Measurements from ENCODE around the gene SERAC1.

The SERAC1 gene

DNA sequence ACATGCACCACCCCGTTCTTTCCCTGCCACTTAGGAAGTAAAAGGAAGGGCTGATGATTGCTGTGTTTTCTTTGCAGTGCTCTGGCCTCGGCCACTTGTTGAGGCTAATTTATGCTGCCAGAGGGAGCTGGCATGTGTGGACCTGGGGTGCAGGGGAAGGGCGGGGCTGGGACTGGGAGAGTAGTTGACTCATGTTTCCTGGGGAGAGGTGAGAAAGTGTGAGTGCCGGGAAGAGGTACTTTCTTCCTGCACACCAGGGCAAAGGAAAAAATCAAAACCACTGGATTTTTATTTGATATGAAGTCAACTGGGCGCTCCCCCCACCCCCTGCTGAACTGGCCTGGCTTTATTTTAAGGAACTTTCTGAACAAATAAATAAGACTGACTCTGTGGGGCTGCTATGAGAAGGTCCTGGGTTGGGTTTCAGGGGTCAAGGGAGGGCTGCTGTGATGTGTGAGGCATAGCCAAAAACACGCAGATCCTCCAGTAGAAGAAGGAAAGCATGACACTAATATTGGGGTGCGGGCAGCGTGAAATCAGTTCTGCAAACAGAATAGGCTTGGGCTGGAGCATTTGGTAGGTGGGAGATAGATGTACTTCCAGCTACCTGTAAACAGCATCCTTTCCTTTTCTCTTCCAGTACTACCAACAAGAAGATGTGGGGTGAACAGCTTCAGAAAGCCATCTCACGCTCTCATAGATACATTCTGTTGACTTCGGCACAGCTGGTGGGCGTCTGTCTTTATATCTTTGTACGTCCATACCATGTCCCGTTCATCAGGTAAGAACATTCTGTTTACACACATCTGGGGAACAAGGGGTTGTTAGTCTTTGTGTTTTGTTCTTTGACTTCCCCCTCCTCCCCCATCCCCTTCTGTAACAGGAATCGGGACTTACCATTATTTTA, 98.9 kb downstream of the SERAC1 start:
- H3K79me2 ChIP-seq (ENCODE audit: control insufficient read depth, insufficient read depth, low read length, unreplicated experiment): peaks cover 2% of the 10 kb centered on the region
- no peaks in the 10 kb centered on the region for H3K27me3 ChIP-seq (ENCODE audit: insufficient read depth, low read length)
- peaks cover 38% of the 10 kb centered on the region for H3K4me1 ChIP-seq (ENCODE audit: control insufficient read depth, insufficient read depth, low read length, unreplicated experiment)
- H2AFZ ChIP-seq (ENCODE audit: low read length, unreplicated experiment): no peak overlapping the region
- peak overlapping the region; percentile 17; the same call in 1 of the 2 replicates for H3K4me3 ChIP-seq (ENCODE audit: low read depth, low read length)
- peaks cover 10% of the 10 kb centered on the region for H3K36me3 ChIP-seq (ENCODE audit: insufficient read depth, low read length)
- peak overlapping the region; percentile 97 for H3K27ac ChIP-seq (ENCODE audit: low read depth, low read length)

DNA sequence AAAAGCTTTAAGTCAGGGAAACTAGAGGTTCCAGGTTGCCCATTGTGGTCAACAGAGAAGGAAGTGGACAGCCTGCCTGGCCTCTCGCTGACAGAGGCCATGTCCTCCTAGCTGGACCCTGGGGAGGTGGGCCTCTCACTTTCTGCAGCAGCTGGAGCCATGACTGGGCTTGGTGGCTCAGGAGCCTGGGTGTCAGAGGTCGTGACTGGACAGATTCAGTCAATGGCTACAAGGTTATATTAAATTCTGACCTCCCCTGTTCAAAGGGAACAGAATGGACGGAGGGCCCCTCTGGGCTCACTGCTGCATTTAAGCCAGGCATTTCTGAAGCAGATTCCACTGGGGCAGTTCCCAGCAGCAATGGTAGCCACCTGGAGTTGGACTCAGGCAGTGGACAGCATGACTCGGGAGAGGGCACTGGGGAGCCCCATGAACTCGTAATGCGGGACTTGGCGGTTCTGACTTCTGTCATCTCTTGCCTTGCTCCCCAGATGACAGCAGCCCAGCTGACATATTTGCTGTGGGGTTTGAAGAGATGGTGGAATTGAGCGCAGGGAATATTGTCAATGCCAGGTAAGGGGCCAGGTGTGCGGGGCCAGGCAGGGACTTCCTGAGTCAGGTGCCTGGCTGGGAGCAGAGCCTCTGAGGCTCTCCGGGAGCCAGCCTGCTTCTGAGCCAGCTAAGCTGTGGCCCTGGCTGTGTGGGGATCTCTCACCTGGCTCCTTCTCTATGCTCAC, 99.7 kb downstream of the SERAC1 start:
- peak overlapping the region; percentile 97 for H3K27ac ChIP-seq (ENCODE audit: low read depth, low read length)
- no peaks in the 10 kb centered on the region for H3K27me3 ChIP-seq (ENCODE audit: insufficient read depth, low read length)
- peaks cover 2% of the 10 kb centered on the region for H3K79me2 ChIP-seq (ENCODE audit: control insufficient read depth, insufficient read depth, low read length, unreplicated experiment)
- H2AFZ ChIP-seq (ENCODE audit: low read length, unreplicated experiment): no peak overlapping the region
- H3K4me3 ChIP-seq (ENCODE audit: low read depth, low read length): no peak overlapping the region
- H3K4me1 ChIP-seq (ENCODE audit: control insufficient read depth, insufficient read depth, low read length, unreplicated experiment): peaks cover 38% of the 10 kb centered on the region
- peaks cover 4% of the 10 kb centered on the region; the same call in 1 of the 2 replicates for H3K36me3 ChIP-seq (ENCODE audit: insufficient read depth, low read length)

DNA sequence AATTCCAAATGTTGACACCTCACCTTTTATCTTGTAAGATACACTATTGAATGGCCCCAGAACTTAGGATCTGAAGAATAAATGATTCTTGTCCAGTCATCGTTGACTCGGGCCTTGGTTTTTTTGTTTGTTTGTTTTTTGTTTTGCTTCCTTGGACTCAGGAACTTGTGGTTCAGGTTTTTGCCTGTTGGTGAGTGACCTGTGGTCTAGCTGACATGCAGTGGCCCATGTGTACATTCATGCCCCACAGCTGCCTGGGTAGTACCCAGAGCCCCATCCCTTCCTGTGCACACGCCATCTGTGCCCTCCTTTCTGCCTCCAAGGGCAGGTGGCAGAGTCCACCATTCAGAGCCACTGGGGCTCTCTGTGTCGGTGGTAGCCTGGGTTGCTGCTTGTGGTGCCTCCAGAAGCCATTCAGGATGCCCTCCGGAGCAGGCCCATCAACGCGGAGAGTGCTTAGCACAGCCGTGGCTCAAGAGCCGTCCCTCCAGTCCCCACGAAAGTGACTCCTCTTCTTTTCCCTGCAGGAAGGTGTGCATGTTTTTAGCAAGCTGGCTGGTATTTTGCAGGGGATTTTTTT, 100.5 kb downstream of the SERAC1 start:
- Histone ChIP-seq H3K27ac (ENCODE audit: low read depth, low read length) (peak overlapping the region; percentile 97), H3K79me2 (ENCODE audit: control insufficient read depth, insufficient read depth, low read length, unreplicated experiment) (peaks cover 2% of the 10 kb centered on the region), H3K4me1 (ENCODE audit: control insufficient read depth, insufficient read depth, low read length, unreplicated experiment) (peaks cover 38% of the 10 kb centered on the region), H3K4me3 (ENCODE audit: low read depth, low read length) (no peak overlapping the region), H3K36me3 (ENCODE audit: insufficient read depth, low read length) (peaks cover 8% of the 10 kb centered on the region; the same call in 1 of the 2 replicates), H3K27me3 (ENCODE audit: insufficient read depth, low read length) (no peaks in the 10 kb centered on the region), H2AFZ (ENCODE audit: low read length, unreplicated experiment) (no peak overlapping the region)

DNA sequence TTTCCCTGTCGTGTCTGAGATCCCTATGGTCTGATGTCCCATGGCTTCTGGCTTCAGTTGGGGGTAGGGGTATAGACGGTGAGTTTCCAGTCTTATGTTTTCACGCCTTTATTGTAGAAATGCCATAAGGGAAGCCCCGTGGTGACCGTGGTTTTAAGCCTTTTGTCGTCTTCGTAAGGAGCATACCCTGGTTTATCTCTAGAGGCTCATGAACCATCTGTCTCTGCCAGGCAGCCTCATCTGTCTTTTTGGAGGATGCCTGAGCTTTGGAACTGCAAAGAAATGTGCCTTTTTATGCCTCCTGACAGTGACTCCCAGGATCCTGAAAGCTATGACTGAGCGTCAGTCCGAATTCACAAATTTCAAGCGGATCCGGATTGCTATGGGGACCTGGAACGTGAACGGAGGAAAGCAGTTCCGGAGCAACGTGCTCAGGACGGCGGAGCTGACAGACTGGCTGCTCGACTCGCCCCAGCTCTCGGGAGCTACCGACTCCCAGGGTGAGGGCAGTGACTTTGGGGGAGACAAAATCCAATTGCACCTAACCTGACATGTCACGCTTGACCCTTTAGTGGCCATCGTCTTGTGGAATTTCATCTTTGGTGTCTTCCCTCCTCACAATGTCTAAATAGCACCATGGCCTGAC, 101.8 kb downstream of the SERAC1 start:
- no peak overlapping the region for H3K4me3 ChIP-seq (ENCODE audit: low read depth, low read length)
- no peaks in the 10 kb centered on the region for H3K27me3 ChIP-seq (ENCODE audit: insufficient read depth, low read length)
- peaks cover 9% of the 10 kb centered on the region; the same call in 1 of the 2 replicates for H3K36me3 ChIP-seq (ENCODE audit: insufficient read depth, low read length)

DNA sequence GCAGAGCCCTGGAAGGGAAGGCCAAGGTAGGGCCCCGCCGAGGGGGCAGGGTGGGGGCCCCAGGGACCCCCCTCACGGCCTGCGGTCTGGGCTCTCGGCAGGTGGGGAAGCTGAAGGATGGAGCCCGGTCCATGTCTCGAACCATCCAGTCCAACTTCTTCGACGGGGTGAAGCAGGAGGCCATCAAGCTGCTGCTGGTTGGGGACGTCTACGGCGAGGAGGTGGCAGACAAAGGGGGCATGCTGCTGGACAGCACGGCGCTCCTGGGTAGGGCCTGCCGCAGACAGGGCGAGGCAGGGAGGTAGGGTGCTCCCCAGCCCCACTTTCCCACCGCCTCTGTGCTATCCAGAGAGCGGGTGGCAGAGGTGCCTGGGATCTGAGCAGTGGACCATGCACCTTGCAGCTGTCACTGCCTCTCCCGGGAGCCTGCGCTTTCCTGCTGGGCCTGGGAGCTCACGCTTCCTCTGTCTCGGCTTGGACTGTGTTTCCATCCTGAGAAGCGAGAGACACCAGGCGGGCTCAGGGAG, 103.3 kb downstream of the SERAC1 start:
- Histone ChIP-seq H3K4me1 (ENCODE audit: control insufficient read depth, insufficient read depth, low read length, unreplicated experiment) (peaks cover 46% of the 10 kb centered on the region), H2AFZ (ENCODE audit: low read length, unreplicated experiment) (no peak overlapping the region), H3K4me3 (ENCODE audit: low read depth, low read length) (no peak overlapping the region), H3K27me3 (ENCODE audit: insufficient read depth, low read length) (no peaks in the 10 kb centered on the region), H3K27ac (ENCODE audit: low read depth, low read length) (no peak overlapping the region), H3K79me2 (ENCODE audit: control insufficient read depth, insufficient read depth, low read length, unreplicated experiment) (no peaks in the 10 kb centered on the region), H3K36me3 (ENCODE audit: insufficient read depth, low read length) (peaks cover 5% of the 10 kb centered on the region; the same call in 1 of the 2 replicates)

More for the DNA sequence above, 101.8 kb downstream of the SERAC1 start:
- Histone ChIP-seq H3K27ac (ENCODE audit: low read depth, low read length) (peak overlapping the region; percentile 97; the same call in 1 of the 2 replicates), H3K4me1 (ENCODE audit: control insufficient read depth, insufficient read depth, low read length, unreplicated experiment) (peaks cover 39% of the 10 kb centered on the region), H2AFZ (ENCODE audit: low read length, unreplicated experiment) (no peak overlapping the region), H3K79me2 (ENCODE audit: control insufficient read depth, insufficient read depth, low read length, unreplicated experiment) (peaks cover 2% of the 10 kb centered on the region)

DNA sequence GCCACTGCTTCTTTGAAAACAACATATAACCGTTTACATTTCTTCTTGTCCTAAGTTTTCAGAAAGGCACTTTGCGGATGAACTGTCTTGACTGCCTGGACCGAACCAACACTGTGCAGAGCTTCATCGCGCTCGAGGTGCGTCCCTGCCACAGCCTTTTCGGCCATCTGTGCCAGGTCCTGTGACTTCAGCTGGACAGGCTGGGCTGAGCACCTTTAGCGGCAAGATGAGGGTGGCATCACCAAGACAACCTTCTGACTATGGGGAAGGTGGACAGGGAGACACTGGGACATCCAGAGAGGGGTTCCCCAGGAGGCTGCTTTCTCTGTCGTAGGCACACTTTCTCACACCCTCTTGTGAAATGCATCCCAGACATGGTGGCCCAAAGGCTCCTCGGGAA, 104.3 kb downstream of the SERAC1 start:
- Histone ChIP-seq H3K79me2 (ENCODE audit: control insufficient read depth, insufficient read depth, low read length, unreplicated experiment) (peaks cover 1% of the 10 kb centered on the region), H3K27me3 (ENCODE audit: insufficient read depth, low read length) (no peaks in the 10 kb centered on the region), H2AFZ (ENCODE audit: low read length, unreplicated experiment) (no peak overlapping the region), H3K4me3 (ENCODE audit: low read depth, low read length) (no peak overlapping the region), H3K36me3 (ENCODE audit: insufficient read depth, low read length) (peaks cover 5% of the 10 kb centered on the region; the same call in 1 of the 2 replicates), H3K4me1 (ENCODE audit: control insufficient read depth, insufficient read depth, low read length, unreplicated experiment) (peaks cover 46% of the 10 kb centered on the region), H3K27ac (ENCODE audit: low read depth, low read length) (no peak overlapping the region)

DNA sequence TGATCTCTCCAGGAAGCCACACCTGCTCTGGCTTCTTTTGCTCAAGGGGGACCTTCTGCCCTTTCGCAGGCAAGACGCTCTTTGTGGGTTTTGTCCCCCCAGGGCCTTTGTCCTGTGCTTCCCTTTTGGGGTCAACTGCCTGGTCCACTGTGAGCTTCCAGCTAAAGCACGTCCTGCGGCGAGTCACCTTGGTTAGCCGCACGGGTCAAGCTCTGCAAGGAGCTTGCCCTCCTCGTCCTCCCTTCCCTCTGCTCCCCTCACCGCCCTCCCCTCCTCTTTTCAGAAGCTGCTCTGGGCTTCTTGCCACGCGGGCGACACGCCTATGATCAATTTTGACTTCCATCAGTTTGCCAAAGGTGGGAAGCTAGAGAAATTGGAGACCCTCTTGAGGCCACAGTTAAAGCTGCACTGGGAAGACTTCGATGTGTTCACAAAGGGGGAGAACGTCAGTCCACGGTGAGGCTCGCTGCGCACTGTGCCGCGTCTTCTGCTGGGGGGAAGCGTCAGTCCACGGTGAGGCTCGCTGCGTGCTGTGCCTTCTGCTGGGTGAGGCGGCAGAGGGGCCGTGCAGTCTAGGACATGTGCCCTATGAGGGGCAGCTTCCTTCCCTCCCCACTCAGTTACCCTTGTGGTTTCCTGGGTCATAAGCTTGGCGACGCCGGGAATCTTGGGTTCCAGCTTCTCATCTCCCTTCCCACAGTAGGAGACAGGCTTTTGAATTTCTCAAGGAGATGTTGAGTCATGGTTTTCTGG, 106.2 kb downstream of the SERAC1 start:
- Histone ChIP-seq H3K27me3 (ENCODE audit: insufficient read depth, low read length) (no peaks in the 10 kb centered on the region), H3K36me3 (ENCODE audit: insufficient read depth, low read length) (peaks cover 5% of the 10 kb centered on the region; the same call in 1 of the 2 replicates), H3K79me2 (ENCODE audit: control insufficient read depth, insufficient read depth, low read length, unreplicated experiment) (peaks cover 6% of the 10 kb centered on the region), H3K27ac (ENCODE audit: low read depth, low read length) (peak overlapping the region; percentile 97), H3K4me1 (ENCODE audit: control insufficient read depth, insufficient read depth, low read length, unreplicated experiment) (peaks cover 50% of the 10 kb centered on the region), H3K4me3 (ENCODE audit: low read depth, low read length) (no peak overlapping the region), H2AFZ (ENCODE audit: low read length, unreplicated experiment) (no peak overlapping the region)

DNA sequence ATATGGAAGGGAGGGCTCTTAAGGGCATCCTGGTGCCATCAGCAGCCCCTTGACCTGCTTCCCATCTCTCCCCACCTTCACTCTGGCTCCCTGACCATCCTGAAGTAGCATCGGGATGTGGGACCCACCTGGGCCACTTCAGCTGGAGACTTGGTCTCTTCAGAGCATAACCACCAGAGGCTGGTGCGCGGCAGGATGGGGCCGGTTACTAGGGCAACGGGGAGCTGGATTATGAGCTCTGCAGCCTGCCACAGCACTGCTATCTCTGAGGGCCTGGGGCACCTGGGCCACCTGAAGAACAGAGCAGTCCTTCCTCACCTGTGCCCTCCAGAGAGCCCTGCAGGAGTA, 106.7 kb downstream of the SERAC1 start:
- peaks cover 56% of the 10 kb centered on the region for H3K4me1 ChIP-seq (ENCODE audit: control insufficient read depth, insufficient read depth, low read length, unreplicated experiment)
- H3K27me3 ChIP-seq (ENCODE audit: insufficient read depth, low read length): no peaks in the 10 kb centered on the region
- no peak overlapping the region for H2AFZ ChIP-seq (ENCODE audit: low read length, unreplicated experiment)
- H3K4me3 ChIP-seq (ENCODE audit: low read depth, low read length): no peak overlapping the region
- peaks cover 12% of the 10 kb centered on the region for H3K79me2 ChIP-seq (ENCODE audit: control insufficient read depth, insufficient read depth, low read length, unreplicated experiment)
- peak overlapping the region; percentile 97 for H3K27ac ChIP-seq (ENCODE audit: low read depth, low read length)
- H3K36me3 ChIP-seq (ENCODE audit: insufficient read depth, low read length): peaks cover 8% of the 10 kb centered on the region; the same call in 1 of the 2 replicates

DNA sequence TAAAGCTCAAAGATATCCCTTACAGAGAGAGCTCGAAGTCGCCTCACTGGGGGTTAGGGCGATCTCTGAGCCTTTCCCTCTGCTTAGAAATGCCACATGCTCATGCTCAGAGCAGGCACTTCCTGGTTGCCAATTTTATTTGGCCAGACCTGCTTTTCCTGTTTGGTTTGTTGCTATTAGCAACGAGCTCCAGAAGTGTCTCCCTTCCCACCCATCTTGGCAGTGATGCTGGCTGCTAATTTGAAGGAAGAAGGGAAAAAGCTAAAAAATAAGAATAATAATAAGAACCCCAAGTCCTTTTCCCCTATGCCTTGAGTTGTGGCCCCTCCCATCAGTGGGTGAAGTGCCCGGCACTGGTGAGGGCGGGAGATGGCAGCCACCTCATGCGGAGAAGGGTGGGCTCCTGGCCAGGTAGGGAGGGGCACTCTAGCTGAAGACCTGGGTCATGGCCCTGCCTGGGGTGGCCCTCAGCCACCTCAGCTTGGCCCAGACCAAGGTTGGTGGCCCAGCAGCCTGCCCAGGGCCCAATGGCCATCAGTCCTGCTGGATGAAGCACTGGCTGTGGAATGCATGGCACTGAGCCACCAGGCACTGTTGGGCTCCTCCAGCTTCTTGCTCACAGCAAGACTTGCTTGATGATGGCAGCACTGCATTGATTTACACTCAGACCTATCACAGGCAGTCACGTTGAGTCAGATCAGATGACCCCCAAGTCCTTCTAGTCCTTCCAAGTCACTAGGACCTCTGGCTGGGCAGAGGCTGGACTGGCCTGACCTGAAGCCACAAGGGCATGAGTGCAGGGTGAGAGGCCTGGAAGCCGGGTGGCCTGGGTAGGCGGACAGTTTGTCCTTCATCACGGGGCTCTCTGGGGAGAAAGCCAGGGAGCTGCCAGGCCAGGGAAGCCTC, 107.4 kb downstream of the SERAC1 start:
- peaks cover 62% of the 10 kb centered on the region for H3K4me1 ChIP-seq (ENCODE audit: control insufficient read depth, insufficient read depth, low read length, unreplicated experiment)
- peak overlapping the region; percentile 97 for H3K27ac ChIP-seq (ENCODE audit: low read depth, low read length)
- H2AFZ ChIP-seq (ENCODE audit: low read length, unreplicated experiment): no peak overlapping the region

More for the DNA sequence above, 107.4 kb downstream of the SERAC1 start:
- peaks cover 15% of the 10 kb centered on the region for H3K79me2 ChIP-seq (ENCODE audit: control insufficient read depth, insufficient read depth, low read length, unreplicated experiment)
- peaks cover 12% of the 10 kb centered on the region; the same call in 1 of the 2 replicates for H3K36me3 ChIP-seq (ENCODE audit: insufficient read depth, low read length)
- no peaks in the 10 kb centered on the region for H3K27me3 ChIP-seq (ENCODE audit: insufficient read depth, low read length)
- peak overlapping the region; percentile 31; the same call in 1 of the 2 replicates for H3K4me3 ChIP-seq (ENCODE audit: low read depth, low read length)
